AG20443 (cell line): ENCODE measurements around the gene REXO4.
"Not testable (repeated sequence)": the region's sequence is repeated elsewhere in the genome, so short reads cannot be mapped to it uniquely, and the experiment has no call there.

Experiments
- DNase-seq: peaks from one replicate; pipeline ENCODE4 v3.0.0; 2012; ENCODE audit warnings: low spot score, mixed read lengths

Gene REXO4

DNA sequence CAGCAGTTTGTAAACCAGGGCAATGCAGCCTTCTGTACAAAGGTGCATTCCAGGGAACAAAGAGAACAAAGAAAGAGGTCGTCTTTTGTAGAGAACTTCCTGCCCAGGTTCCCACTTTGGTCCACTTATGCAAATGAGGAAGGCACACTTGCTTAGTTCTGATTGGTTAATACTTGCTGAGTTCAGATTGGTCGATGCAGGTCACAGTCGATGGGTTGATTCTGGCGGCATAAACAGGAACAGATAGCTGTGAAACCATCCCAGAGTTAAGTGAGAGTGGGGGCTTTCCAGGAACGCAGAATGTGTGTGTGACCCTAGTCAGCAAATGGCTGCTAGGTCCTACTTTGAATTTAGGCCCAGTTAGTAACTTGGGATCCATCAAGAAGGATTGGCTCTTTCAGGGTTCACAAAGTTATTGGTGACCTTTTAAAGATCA, 2.6 kb upstream of the REXO4 start:
- DNase-seq: no peak

DNA sequence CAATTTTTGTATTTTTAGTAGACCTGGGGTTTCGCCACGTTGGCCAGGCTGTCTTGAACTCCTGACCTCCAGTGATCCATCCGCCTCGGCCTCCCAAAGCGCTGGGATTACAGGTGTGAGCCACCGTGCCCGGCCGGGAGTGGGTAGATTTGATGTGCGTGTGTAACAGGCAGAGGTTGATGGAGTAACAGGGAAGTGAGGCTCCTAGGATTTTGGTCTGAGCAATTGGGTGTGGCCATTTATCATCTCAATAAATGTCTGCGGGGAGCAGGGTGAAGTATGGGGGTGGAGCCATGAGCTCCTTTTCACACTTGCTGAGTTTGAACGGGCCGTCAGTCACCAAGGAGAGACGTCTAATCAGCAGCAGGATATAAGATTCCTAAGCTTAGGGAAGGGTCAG, 1.2 kb upstream of the REXO4 start:
- DNase-seq: no peak

DNA sequence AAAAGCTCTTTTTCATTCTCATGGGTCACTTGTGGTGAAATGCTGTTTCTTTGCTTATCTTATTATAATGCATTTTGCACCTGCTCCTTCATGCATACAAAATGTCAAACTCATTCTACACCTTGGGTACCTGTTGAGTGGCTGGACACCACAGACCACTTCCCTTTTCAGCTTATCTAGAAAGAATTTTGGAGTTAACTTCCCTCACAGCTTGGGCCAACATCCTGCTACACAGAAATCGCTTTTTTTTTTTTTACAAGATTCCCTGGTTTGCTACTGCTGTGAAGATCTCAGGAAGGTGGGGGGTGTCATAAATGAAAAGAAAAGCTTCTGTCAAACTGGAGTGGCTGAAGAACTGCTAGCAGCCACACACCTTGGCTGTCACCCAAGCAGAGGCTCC, 2.6 kb downstream of the REXO4 start:
- no peak for DNase-seq

DNA sequence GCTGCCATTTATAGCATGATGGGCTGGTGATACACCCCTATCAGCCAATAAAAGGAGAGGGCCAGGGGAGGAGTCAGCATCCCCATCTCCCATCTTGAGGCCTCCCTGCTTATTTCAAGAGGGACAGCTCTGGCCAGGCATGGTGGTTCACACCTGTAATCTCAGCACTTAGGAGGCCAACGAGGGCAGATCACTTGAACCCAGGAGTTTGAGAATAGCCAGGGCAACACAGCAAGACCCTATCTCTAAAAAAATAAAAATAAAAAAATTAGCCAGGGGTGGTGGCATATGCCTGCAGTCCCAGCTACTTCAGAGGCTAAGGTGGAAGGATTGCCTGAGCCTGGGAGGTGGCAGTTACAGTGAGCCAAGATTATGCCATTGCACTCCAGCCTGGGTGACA, 9.8 kb downstream of the REXO4 start:
- DNase-seq: no peak

DNA sequence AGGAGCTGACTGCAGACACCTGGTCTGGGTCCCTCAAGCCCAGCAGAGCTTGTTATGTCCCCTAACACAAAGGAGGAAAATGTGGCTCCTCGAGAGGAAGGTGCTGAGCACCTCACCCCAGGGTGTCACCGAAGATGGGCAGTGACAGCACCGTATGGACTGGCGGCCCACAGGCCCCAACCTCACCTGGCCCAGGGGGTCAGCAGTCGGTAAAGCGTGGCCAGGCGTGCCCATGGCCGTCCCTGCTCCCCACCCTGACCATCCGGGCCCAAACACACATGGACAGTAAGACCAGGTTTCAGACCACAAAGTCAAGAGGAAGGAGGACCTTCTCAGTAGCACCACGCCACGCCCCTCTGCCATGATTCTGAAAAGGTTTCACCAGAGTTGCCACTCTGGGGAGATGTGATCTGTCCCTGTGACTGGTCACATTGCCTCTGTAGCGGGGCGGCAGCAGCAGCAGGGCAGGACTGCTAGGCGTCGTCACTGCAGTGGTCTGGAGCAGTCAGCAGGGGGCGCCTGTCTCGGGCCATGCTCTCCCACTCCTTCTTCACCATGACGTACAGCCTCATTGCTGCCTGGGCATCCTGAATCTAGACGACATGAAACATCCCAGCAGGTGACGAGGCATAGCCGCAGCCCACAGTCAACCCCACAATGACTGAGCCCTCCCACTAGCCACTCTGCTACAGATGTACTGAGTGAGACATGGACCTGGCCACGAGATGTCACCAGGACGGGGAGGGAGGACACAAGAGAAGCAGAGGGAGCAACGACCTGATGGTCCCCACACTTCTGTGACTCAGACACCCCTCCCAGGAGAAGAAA, 11.1 kb downstream of the REXO4 start:
- DNase-seq: peak; percentile 91

DNA sequence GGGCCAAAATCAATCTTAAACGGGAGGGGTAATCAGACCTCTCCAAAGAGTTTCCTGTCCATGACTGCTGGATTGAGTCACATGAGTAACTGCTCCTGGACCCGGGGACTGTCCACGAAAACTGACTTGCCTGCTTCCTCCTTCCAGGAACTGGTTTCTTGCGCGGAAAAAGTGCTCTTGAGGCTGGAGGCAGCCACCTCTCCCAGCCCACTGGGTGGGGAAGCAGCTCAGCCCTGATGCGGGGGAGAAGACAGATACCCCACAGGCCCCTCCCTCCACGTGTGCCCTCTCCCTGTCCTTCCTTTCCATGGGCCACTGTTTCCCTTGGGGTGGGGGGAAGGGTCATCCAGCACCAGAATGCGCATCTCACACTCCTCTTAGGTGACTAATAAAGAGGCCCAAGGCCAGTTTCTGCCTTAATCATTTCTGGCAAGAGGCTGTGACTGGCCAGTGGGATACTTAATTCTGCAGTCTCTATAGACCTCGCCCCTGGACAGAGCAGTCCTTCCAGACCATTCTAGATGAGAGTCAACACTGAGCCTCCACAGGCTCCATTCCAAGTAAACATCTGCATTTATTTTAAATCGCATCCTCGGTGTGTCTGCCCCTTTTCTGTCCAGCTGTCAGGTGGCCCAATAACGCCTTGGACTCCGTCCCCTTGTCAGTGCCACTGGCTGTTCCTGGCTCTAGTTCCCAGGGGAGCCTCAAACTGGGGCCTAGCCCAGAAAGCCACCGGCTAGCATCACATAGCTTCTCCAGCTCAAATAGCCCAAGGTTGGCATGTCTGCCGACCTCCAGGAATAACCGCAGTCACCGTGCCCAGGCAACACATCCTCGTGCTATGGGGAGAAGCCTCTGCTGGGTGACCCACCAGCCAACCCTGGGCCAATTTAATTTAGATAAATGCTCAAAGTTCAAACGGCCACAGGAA, 12.0 kb downstream of the REXO4 start:
- DNase-seq: peak; percentile 73

DNA sequence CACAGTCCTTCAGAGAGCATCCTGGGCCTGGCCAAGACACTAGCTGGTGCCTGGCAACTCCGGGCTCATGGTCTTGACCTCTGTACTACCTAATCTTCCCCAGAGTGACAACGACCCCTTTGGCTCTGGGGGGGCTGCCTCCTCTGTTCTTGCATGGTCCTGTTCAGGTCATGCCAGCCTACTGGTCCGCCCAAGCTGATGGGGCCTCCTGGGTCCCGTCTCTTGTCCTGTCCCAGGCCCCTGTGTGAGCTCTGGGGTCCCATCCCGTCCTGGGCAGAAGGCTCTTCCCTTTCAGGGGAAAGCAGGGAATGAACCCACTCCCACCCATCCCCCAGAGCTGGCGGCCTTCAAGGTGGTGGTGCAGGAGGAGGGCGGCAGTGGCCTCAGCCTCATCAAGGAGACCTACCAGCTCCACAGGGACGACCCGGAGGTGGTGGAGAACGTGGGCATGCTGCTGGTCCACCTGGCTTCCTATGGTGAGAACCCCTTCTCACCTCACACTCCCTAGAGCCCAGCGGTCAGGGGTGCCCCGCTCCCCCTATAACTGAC, 13.3 kb downstream of the REXO4 start:
- DNase-seq: no peak

DNA sequence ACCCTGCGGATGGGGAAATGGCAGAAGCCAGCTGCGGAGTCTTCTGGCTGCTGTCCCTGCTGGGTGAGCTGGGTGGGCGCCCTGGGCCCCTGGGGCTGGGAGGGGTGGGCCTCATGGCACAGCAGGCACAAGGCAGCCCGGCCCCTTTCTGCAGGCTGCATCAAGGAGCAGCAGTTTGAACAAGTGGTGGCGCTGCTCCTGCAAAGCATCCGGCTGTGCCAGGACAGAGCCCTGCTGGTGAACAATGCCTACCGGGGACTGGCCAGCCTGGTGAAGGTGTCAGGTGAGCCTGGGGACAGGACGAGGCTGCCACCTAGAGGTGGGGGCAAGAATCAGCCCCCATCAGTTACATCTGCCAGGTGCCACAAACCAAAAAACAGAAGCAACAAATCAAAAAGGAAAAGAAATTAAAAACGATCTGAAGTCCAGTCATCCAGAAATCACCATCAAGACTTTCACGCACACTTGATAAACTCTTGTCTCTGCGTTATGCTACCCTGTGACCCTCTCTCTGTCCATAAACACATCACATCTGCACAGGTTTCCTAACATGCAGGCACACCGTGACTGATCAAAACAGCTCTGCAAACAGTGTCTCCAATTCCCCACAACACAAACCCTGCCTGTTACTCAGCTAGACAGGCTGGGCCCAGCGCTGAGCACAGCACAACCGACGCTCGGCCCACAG, 13.9 kb downstream of the REXO4 start:
- DNase-seq: peak; percentile 36

DNA sequence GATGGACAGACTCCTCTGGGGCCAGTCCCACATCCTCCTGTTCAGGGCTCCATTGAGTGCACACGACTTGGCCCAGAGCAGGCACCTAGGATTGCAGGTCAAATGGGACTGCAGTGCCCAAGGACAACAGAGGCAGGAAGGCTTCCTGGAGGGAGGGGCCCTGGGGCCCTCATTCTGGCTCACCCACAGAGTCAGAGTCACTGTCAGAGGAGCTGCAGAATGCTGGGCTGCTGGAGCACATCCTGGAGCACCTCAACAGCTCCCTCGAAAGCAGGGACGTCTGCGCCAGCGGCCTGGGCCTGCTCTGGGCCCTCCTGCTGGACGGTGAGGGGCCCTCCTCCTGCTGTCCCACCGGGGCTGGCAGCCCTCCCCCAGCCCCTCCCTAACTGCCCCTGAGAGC, 15.1 kb downstream of the REXO4 start:
- DNase-seq: no peak

DNA sequence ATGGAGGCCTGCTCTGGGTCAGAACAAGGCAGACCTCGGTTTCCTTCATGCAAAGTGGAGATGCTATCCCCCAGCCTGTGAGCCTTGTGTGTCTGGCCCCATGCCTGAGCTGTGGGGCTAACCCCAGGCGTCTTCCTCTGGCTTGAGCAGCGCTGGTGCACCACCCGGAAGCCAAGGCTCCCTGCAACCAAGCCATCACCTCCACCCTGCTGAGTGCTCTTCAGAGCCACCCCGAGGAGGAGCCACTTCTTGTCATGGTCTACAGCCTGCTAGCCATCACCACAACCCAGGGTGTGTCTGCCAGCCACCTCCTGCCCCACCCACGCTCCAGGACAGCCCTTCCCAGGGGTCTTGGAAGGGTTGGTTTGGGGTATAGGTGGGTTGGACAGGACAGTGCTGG, 16.2 kb downstream of the REXO4 start:
- no peak for DNase-seq

DNA sequence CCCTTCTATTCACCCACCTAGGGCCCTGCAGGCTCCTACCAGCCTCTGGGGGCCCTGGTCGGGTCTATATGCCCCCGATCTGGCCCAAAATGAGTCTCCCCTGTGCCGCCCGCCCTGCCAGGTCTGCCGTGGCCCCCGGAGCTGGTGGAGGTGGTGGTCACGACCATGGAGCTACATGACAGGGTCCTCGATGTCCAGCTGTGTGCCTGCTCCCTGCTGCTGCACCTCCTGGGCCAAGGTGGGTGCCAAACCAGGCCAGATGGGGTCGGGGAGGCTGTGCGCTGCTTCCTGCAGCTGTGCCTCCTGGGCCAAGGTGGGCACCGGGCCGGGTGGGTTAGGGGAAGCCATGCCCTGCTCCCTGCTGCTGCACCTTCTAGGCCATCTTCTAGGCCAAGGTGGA, 17.5 kb downstream of the REXO4 start:
- no peak for DNase-seq

DNA sequence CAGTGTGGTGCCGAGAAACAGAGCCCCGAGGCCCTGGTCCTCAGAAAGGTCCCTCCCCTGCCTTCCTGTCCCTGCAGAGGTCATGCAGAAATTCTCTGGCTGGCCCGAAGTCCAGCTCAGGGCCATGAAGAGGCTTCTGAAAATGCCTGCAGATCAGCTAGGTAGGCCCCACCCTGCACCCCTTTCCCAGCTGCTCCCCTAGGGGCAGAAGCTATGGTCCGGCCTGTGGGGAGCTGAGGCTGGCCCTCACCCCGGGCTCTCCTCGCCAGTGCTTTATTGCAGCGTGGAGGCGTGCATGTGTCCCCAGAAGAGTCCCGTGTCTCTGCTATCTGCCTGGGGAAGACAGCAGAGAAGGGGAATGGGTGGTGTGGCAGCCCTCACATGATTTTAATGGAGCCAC, 19.9 kb downstream of the REXO4 start:
- no peak for DNase-seq

DNA sequence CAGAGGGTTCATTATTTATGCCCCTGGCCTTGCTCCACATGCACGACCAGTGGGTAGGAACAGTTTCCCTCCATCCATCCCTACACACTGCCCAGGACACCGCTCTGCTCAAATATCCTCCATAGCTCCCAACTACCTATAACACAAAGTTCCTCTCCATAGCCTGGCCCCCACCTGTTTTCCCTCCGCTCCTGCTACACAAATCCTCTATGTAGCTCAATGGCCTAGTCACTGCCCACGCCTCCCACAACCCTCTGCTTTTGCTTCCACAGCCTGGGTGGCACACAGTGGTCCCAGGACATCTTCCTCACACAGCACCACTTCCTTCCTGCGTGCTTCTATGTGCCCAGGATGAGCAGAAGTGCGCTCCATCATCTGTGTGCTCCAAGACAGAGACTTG, 20.4 kb downstream of the REXO4 start:
- peak; percentile 4 for DNase-seq

DNA sequence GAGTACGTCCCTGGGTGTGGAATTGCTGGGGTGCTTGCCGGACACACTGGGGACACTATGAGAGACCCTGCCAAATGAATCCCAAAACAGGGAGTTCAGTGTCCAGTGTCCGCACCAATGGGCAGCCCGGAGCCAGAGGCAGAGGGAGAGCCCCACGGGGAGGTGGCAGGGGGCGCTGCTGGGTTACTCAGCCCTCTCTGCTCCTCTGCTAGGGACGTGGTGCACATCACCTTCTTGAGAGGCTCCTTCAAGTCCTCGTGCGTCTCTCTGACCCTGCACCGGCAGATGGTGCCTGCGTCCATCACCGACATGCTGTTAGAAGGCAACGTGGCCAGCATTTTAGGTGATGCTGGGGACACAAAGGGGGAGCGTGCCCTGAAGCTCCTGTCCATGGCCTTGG, 20.9 kb downstream of the REXO4 start:
- DNase-seq: peak; percentile 43

DNA sequence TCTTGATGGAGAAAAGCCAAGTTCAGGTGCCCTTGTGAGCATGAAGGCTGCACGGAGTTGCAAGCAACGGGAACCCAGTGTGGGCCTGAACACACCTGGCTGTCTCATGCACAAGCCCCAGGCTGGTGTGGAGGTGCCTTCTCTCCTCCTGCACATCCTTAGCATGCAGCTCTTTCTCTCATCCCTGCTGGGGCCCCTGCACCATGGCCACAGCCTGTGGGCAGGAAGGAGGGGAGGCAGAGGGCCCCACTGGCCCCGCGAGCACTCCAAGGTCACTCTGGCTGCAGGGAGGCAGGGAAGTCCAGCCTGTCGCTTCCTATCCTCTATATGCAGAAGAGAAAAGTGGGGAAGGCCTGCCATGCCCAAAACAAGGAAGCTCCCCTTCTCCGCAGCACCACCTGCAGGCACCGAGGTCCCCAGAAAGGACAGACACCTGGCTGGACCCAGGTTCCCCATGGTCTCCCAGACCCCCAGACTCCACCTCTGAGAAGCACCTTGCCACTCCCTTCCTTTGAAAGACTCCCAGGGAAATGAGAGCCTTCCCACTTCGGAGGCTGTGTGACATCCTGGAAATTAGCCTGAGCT, 23.0 kb downstream of the REXO4 start:
- peak; percentile 5 for DNase-seq

DNA sequence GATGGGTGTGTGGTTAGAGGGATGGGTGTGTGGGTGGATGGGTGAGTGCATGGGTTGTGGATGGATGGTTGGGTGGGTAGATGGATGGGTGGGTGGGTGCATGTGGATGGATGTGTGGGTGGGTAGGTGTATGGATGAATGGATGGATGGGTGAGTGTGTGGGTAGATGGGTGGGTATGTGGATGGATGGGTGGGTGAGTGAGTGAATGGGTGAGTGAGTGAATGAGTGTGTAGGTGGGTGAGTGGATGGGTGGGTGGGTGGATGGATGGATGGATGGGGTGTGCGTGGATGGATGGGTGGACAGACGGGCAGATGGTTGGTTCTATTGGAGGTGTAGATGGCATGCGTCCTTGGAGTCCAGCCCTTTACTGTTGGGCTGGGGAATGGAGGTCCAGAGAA, 24.4 kb downstream of the REXO4 start:
- no peak for DNase-seq

DNA sequence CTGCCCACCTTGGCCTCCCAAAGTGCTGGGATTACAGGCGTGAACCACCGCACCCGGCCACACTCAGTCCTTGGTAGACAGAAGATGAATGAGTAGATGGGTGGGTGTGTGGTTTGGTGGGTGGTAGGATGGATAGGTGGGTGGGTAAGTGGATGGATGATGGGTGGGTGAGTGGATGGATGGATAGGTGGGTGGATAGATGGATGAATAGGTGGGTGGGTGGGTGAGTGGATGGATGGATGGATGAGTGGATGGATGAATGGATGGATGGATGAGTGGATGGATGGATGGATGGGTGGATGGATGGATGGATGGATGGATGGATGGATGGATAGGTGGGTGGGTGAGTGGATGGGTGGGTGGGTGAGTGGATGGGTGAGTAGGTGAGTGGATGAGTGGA, 25.5 kb downstream of the REXO4 start:
- not testable (repeated sequence) for DNase-seq

DNA sequence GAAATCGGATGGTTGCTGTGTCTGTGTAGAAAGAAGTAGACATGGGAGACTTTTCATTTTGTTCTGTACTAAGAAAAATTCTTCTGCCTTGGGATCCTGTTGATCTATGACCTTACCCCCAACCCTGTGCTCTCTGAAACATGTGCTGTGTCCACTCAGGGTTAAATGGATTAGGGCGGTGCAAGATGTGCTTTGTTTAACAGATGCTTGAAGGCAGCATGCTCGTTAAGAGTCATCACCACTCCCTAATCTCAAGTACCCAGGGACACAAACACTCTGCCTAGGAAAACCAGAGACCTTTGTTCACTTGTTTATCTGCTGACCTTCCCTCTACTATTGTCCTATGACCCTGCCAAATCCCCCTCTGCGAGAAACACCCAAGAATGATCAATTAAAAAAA, 26.4 kb downstream of the REXO4 start:
- DNase-seq: not testable (repeated sequence)

DNA sequence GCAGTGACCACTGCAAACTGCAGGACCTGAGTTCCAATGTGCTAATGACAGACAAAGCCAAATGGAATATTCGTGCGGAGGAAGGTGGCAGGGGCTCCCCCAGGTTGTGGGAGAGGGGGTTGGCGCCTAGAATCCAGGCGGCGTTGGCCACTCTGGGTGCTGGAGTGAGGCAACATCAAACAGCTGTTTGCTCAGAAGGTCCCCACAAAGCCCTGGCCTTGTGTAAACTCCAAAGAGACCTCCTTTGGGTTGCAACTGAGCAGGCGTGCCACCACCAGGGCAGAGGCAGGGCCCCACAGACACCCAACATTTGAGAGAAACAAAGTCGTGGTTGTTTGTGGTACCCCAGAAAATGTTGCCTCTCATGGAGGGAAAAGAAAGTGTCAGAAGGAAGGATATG, 27.1 kb downstream of the REXO4 start:
- DNase-seq: no peak

DNA sequence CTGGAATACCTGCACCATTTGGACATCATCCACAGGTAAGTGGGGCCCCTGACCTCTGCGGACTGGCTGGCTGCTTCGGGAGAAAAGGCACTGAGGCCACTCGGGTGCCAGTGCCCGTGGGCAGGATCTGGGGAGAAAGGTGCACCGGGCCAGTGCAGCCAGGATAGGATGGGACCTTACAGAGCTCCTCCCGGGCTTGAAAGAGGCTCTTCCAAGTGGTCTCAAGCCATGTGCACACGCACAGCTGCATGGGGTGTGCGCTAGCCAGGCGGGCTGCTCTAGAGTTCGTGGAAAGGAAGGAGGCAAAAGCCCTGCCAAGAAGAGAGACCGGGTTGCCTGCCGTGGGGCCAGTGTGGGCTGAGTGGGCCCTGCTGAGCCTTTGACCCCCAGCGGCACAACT, 28.2 kb downstream of the REXO4 start:
- no peak for DNase-seq

DNA sequence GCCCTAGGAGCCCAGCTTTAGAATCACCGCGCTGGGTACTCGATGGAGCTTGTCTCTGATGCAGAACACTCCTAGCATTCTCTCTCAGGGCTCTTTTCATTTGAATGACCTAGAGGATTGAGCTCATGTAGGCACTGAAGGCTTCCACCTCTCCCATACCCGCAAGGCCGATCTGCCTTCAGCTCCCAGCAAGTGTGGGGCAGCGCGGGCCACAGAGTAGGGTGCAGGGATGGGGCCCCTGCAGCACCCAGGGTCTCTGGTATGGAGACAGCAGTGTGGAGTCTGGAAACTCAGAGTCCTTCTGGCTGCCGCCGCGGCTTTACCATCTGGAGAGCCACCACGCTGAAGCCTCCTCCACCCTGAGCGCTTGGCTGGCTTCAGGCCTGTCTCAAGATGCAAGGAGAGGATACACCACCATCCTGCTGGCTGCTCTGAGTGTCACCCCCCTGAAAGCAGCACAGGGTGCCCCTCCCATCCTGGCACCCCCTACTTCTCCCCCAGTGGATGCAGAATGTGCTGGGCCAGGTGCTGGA, 28.7 kb downstream of the REXO4 start:
- no peak for DNase-seq

DNA sequence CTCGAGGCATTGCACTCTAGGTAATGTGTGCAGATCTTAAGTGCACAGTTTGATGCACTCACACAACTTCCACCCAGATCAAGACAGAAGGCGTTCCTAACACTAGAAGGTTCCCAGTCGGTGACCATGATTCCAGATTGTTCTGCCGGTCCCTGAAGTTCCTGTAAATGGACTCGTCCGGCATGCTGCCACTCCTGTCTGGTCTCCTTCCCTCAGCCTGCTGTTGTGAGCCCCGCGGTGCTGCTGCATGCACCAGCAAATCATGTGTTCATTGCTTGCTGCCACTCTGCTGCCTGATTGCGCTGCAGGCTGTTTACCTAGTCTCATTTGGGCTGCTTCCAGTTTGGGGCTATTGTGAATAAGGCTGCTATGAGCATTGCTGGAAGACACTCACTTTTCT, 30.1 kb downstream of the REXO4 start:
- no peak for DNase-seq
